Esophagus muscularis mucosa (tissue), 3 donors: Measurements from ENCODE around the gene GRM4.

Experiments used
- CTCF ChIP-seq, 3 experiments: fragments of 200-600 bp in 2 of 3; fragments of 450-650 bp in 1 of 3; sonication (generic) in 2 of 3; IDR thresholded peaks; one replicate each; pipeline ENCODE4 v1.5.1; 2017 to 2019; ENCODE audit warnings: antibody characterized with exemption in 3 of 3, mild to moderate bottlenecking in 2 of 3, moderate library complexity in 1 of 3
- POLR2A ChIP-seq: fragments of 450-650 bp; IDR thresholded peaks from one replicate; pipeline ENCODE4 v1.6.1; 2017; ENCODE audit warnings: antibody characterized with exemption, moderate library complexity, mild to moderate bottlenecking, low read depth
- POLR2AphosphoS5 ChIP-seq, 2 donors: sonication (generic); formaldehyde crosslinking; IDR thresholded peaks; one replicate each; pipeline ENCODE4 v1.6.1; 2017; ENCODE audit warnings: antibody characterized with exemption in 2 of 2

GRCh38 chr6:34017106-34017805 is 128.6 kb downstream of the GRM4 start:
- TF ChIP-seq CTCF (IDR thresholded peaks at IDR 0.05) (no peak), POLR2A (no peak), POLR2AphosphoS5 (IDR thresholded peaks at IDR 0.05) (no peak)
